OCI-LY7 (cell line): ENCODE results near the gene SCT. TPM values are rescaled to one million over a fixed set of nuclear protein-coding genes. Genes with fewer than 3 reads are reported as not detected.

Source experiments
- BruUV-seq: library from RNA; stranded (reverse); fragments of 400-500 nt; replicated peaks from 2 replicates; lab custom pipeline; 2021; lab: Mats Ljungman, UMichigan
- CTCF ChIA-PET: fragments of 300-600 bp; sonication (Branson Sonifier 250); formaldehyde crosslinking; loops from one replicate; lab custom pipeline; 2022; ENCODE audit warnings: antibody characterized with exemption; ENCODE audit not compliant: unreplicated experiment; lab: Charles Lee
- POLR2A ChIA-PET: fragments of 300-600 bp; sonication (Branson Sonifier 250); formaldehyde crosslinking; loops from one replicate; lab custom pipeline; 2022; ENCODE audit warnings: antibody characterized with exemption; lab: Charles Lee
- DNase-seq: peaks from one replicate; pipeline ENCODE4 v3.0.0-alpha.2; 2015; ENCODE audit warnings: low spot score
- H2AFZ ChIP-seq: fragments of 200-600 bp; sonication (generic), shearing (Covaris generic); 2 replicates; pipeline ENCODE4 v1.6.1; 2014; ENCODE audit warnings: mild to moderate bottlenecking, antibody characterized with exemption, low read length, moderate library complexity
- H3K27ac ChIP-seq: fragments of 200-600 bp; sonication (generic); 2 replicates; pipeline ENCODE4 v1.5.1; 2014; ENCODE audit warnings: mixed run types, low read depth, mild to moderate bottlenecking, moderate library complexity, low read length, inconsistent platforms; ENCODE audit not compliant: poor library complexity, severe bottlenecking
- H3K36me3 ChIP-seq: fragments of 200-600 bp; sonication (generic); 2 replicates; pipeline ENCODE4 v1.6.1; 2014; ENCODE audit warnings: mild to moderate bottlenecking, antibody characterized with exemption, low read length, moderate library complexity, mixed read lengths; ENCODE audit not compliant: insufficient read depth
- H3K4me1 ChIP-seq: fragments of 200-600 bp; sonication (generic); 2 replicates; pipeline ENCODE4 v1.5.1; 2014; ENCODE audit warnings: mild to moderate bottlenecking, low read length; ENCODE audit not compliant: insufficient read depth, poor library complexity, severe bottlenecking
- H3K4me2 ChIP-seq: fragments of 200-600 bp; sonication (generic); 2 replicates; pipeline ENCODE4 v1.6.1; 2014; ENCODE audit warnings: mild to moderate bottlenecking, low read length
- H3K4me3 ChIP-seq: fragments of 200-600 bp; sonication (generic); 2 replicates; pipeline ENCODE4 v1.5.1; 2014; ENCODE audit warnings: mild to moderate bottlenecking, low read depth, low read length; ENCODE audit not compliant: poor library complexity, severe bottlenecking
- H3K79me2 ChIP-seq: fragments of 200-600 bp; sonication (generic); 2 replicates; pipeline ENCODE4 v1.6.1; 2016; ENCODE audit warnings: low read depth, mild to moderate bottlenecking, low read length, moderate library complexity, mixed read lengths; ENCODE audit not compliant: insufficient read depth
- H3K9me2 ChIP-seq: fragments of 200-600 bp; sonication (generic); 2 replicates; pipeline ENCODE4 v1.6.1; 2016; ENCODE audit warnings: mild to moderate bottlenecking, low read length, mixed read lengths; ENCODE audit not compliant: insufficient read depth
- H3K9me3 ChIP-seq: fragments of 200-600 bp; sonication (generic); 2 replicates; pipeline ENCODE4 v1.6.1; 2014; ENCODE audit warnings: mild to moderate bottlenecking, mixed run types, low read length, mixed read lengths
- H4K20me1 ChIP-seq: fragments of 200-600 bp; sonication (generic); 2 replicates; pipeline ENCODE4 v1.6.1; 2014; ENCODE audit warnings: mild to moderate bottlenecking, antibody characterized with exemption, low read length, moderate library complexity, mixed read lengths; ENCODE audit not compliant: insufficient read depth
- EZH2phosphoT487 ChIP-seq: fragments of 200-600 bp; sonication (generic); IDR thresholded peaks from 2 replicates; pipeline ENCODE4 v1.6.1; 2018; ENCODE audit warnings: low read depth, borderline replicate concordance, mild to moderate bottlenecking, mixed run types, antibody characterized with exemption, low read length, moderate library complexity, mixed read lengths
- intact Hi-C: fragments of 100-400 bp; cut with micrococcal nuclease; formaldehyde crosslinking; loops from one replicate; pipeline ENCODE4 v1.10.0; 2022; ENCODE audit not compliant: unreplicated experiment
- total RNA-seq, 2 experiments: library from RNA; depleted of rRNA in 1 of 2; stranded (reverse); fragments of >200 nt in 1 of 2; shearing (Covaris generic) in 1 of 2; gene quantifications; 2 replicates each; pipeline ENCODE4 v1.2.3, GENCODE V29; 2014 to 2022
- TF ChIP-seq, protein P1 (sequence below): fragments of 200-600 bp; sonication (generic); conservative IDR thresholded peaks from 2 replicates; pipeline ENCODE4 v1.5.1; 2014; ENCODE audit warnings: mild to moderate bottlenecking, antibody characterized with exemption, low read length, moderate library complexity, mixed read lengths

Gene SCT
- total RNA-seq, 2 experiments from 2014 or later: not detected

DNA sequence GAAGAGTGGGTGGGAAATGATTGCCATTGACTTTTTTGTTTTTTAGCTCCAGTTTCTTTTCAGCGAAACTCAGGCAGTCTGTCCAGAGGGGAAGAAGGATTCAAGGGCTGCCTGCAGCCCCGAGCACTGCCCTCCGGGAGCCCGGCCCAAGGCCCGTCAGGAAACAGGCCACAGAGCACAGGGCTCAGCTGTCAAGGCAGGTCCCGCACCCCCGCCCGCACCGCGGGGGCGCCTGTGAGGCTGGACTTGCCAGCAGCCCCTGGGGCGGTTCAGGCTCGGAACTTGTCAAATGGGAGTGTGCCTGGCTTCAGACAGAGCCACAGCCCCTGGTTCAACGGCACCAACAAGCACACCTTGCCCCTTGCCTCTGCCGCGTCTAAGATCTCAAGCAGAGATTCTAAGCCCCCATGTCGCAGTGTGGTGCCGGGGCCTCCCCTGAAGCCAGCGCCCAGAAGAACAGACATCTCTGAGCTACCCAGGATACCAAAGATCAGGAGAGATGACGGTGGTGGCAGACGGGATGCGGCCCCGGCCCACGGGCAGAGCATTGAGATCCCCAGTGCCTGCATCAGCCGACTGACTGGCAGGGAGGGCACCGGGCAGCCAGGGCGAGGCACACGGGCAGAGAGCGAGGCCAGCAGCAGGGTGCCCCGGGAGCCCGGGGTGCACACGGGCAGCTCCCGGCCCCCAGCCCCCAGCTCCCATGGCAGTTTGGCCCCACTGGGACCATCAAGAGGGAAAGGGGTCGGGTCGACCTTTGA is 19.8 kb downstream of the SCT start:
- H3K79me2 ChIP-seq: no peaks in the 10 kb centered on the region
- no peak overlapping the region for H3K4me2 ChIP-seq
- H3K36me3 ChIP-seq: peaks cover 98% of the 10 kb centered on the region
- H3K4me3 ChIP-seq: no peak overlapping the region
- H3K4me1 ChIP-seq: no peaks in the 10 kb centered on the region
- no peak overlapping the region for H3K27ac ChIP-seq
- no peaks in the 10 kb centered on the region for H4K20me1 ChIP-seq
- TF ChIP-seq, protein P1, sequence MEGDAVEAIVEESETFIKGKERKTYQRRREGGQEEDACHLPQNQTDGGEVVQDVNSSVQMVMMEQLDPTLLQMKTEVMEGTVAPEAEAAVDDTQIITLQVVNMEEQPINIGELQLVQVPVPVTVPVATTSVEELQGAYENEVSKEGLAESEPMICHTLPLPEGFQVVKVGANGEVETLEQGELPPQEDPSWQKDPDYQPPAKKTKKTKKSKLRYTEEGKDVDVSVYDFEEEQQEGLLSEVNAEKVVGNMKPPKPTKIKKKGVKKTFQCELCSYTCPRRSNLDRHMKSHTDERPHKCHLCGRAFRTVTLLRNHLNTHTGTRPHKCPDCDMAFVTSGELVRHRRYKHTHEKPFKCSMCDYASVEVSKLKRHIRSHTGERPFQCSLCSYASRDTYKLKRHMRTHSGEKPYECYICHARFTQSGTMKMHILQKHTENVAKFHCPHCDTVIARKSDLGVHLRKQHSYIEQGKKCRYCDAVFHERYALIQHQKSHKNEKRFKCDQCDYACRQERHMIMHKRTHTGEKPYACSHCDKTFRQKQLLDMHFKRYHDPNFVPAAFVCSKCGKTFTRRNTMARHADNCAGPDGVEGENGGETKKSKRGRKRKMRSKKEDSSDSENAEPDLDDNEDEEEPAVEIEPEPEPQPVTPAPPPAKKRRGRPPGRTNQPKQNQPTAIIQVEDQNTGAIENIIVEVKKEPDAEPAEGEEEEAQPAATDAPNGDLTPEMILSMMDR: no peak
- TF ChIP-seq EZH2phosphoT487: no peak
- intact Hi-C loops: no loop called here
- POLR2A ChIA-PET: no interaction called here
- H2AFZ ChIP-seq: no peak overlapping the region
- H3K9me3 ChIP-seq: no peaks in the 10 kb centered on the region
- no peak for DNase-seq
- BruUV-seq: no TSS peak
- CTCF ChIA-PET: no interaction called here
- no peaks in the 10 kb centered on the region for H3K9me2 ChIP-seq

DNA sequence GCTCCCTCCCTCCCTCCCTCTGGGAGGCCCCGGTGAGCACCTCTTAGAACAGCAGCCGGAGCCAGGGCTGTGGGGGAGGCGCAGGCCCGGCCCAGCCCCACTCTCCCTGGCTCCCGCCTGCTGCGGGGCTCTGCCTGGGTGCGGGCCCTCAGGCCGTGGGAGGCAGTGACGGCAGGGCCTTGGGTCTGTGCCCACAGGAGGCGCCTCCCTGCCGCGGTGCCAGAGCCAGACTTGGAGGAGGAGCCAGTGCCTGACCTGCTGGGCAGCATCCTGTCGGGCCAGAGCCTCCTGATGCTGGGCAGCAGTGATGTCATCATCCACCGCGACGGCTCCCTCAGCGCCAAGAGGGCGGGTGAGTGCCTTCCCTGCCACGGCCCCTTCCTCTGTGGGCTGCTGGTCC is 20.7 kb downstream of the SCT start:
- Histone ChIP-seq H3K27ac (no peak overlapping the region), H2AFZ (no peak overlapping the region), H3K79me2 (no peaks in the 10 kb centered on the region), H3K4me3 (no peak overlapping the region), H3K36me3 (peaks cover 98% of the 10 kb centered on the region), H3K4me1 (no peaks in the 10 kb centered on the region), H3K9me3 (no peaks in the 10 kb centered on the region), H4K20me1 (no peaks in the 10 kb centered on the region), H3K9me2 (no peaks in the 10 kb centered on the region), H3K4me2 (no peak overlapping the region)
- intact Hi-C loops: no loop called here
- TF ChIP-seq, protein P1: no peak
- no peak for TF ChIP-seq EZH2phosphoT487
- DNase-seq: no peak
- CTCF ChIA-PET: no interaction called here
- POLR2A ChIA-PET: no interaction called here
- BruUV-seq: no TSS peak

- Histone ChIP-seq H2AFZ (no peak overlapping the region), H3K79me2 (no peaks in the 10 kb centered on the region), H3K27ac (no peak overlapping the region), H3K4me2 (no peak overlapping the region), H3K9me2 (no peaks in the 10 kb centered on the region), H3K9me3 (no peaks in the 10 kb centered on the region), H3K36me3 (peaks cover 96% of the 10 kb centered on the region), H3K4me1 (no peaks in the 10 kb centered on the region), H4K20me1 (no peaks in the 10 kb centered on the region), H3K4me3 (no peak overlapping the region)
- TF ChIP-seq EZH2phosphoT487: no peak
- TF ChIP-seq, protein P1: no peak
- intact Hi-C loops: no loop called here
- POLR2A ChIA-PET: no interaction called here
- no TSS peak for BruUV-seq
- no peak for DNase-seq
- CTCF ChIA-PET: no interaction called here
Observed at GRCh38 chr11:605286-606129, 21.5 kb downstream of the SCT start.
